HG02588 (cell line): ENCODE measurements around the gene AFF3.
"Not testable (repeated sequence)": the region's sequence is repeated elsewhere in the genome, so short reads cannot be mapped to it uniquely, and the experiment has no call there.

Experiments
- ATAC-seq: cut with Tn5 transposase; IDR thresholded peaks from one replicate; pipeline ENCODE4 v1.9.1; 2021; ENCODE audit warnings: mild to moderate bottlenecking, moderate library complexity; ENCODE audit not compliant: unreplicated experiment

The AFF3 gene

DNA sequence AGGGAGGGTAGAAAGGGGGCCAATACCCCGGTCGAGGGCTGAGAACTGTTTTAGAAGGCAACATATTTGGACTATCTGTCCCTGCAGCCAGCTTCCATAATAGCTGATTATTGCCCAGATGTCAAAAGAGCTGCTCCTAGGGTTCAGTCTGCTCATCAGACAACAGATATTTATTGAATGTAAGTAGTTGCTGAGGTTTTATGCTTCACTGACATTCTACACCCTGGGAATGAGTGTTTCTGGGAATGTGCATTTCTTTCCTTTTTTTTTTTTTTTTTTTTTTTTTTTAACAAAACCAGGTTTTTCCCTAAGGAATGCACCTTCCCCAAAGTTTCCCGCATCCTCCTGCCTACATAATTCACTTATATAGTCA, 33.8 kb downstream of the AFF3 start:
- ATAC-seq, result not testable (repeated sequence)

GRCh38 chr2:100107906-100108647, 34.3 kb downstream of the AFF3 start:
- no peak for ATAC-seq

DNA sequence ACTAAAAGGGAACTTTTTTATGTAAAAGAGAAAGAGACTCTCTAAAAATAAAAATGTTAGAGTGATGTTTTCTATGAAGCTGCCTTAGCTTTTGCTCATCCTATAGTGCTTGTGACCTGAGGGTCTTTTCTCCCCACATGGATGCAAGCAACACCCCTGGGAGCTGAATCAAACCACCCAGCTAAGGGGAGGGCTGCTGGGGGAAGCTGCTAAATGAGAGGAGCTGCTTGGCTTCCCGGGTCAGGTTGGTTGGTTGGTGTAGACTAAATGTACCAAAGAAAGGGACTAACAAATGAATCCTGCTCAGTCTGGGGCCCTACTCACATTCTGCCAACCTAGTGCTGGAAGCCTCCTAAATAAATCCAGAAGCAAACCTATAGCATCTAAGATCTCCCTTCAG, 35.0 kb downstream of the AFF3 start:
- no peak for ATAC-seq

DNA sequence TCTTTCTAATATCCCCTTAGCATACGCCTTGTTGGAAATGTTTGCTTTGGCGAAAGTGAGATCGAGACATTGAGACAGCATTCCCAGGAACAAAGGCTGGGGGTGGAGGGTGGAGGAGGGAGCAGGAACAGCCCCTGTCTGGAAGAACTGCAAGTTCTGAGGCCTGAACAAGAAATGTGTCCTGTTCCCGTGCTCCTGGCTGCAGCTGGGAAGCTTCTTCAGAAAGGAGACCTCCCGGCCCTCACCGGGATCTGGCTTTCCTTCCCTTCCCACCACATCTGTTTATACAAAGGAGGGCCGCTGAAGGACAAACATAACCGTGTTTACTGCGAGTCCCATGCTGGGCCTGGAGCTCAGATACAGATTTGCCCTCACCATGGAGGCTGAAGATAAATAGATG, 35.9 kb downstream of the AFF3 start:
- no peak for ATAC-seq

DNA sequence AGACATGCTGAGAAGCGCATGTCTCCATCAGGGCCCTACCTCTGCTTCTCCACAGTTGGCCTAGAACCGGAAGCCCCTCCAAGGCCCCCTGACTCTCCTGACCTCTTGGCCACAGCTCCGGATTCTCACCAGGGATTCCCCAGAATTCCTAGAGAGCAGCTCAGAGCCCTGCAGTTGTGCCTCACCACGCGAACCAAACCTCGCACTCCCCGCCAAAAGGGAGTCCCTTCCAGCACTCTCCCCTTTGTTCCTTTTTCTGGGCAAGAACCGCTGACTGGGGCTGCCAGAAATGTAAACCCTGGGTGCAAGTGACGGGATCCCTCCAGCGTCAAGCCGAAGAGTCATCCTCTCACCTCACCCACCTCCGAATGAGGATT, 36.7 kb downstream of the AFF3 start:
- ATAC-seq, result no peak

- ATAC-seq, result no peak
These were observed 37.4 kb downstream of the AFF3 start for GRCh38 chr2:100104718-100105677.

GRCh38 chr2:100104265-100104664, 38.1 kb downstream of the AFF3 start:
- not testable (repeated sequence) for ATAC-seq

GRCh38 chr2:100103527-100104252, 38.7 kb downstream of the AFF3 start:
- ATAC-seq, result not testable (repeated sequence)

DNA sequence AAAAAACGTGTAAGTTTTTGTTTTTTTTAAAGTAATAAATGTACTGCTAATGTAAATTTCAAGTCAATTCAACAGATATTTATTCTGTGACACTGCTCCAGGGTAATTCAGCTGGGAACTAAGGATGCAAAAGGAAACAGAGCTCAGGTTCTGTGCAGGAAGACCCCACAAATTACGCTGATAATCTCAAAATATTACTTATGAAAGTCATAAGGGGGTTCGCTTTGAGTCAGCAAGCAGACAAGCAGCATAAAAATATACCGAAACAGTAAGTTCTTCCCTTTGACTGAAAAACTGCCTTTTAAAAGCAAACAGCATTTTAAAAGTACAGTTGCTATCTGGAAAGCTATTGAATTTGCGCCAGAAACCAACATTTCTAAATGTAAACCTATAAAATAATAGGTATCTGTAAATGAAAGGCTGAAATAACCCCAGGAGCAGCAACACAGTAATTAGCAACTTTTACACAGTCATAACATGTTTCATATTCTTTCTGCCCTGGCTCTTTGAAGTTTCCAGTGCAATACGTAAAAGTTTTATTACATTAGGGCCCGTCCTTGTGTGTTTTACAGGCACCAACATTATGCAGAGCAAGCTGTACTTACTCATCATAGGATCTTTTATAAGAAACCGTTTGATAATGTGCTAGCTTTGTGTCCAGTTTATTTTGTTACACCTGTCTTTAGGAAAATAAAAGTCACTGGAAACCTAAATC, 39.8 kb downstream of the AFF3 start:
- ATAC-seq, result not testable (repeated sequence)

DNA sequence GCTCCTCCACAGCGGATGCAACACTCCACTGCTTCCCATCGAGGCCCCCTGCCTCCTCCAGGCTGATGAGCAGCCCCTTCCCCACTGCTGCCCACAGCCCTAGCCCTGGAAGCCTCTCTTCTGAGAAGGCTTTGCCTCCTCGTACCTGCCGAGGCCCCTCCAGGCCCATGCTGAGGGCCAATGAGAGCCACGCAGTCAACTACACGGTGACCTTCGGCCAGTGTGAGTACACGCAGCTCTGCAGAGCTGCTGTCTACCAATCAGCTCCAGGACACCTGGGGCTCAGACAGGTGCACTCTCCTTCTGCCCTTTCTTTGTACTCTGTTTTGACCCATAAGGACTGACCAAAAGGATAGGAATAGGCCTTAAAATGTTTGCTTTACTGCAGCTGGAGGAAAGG, 43.5 kb downstream of the AFF3 start:
- not testable (repeated sequence) for ATAC-seq

- not testable (repeated sequence) for ATAC-seq
These were observed 44.6 kb downstream of the AFF3 start for GRCh38 chr2:100097611-100098294.

DNA sequence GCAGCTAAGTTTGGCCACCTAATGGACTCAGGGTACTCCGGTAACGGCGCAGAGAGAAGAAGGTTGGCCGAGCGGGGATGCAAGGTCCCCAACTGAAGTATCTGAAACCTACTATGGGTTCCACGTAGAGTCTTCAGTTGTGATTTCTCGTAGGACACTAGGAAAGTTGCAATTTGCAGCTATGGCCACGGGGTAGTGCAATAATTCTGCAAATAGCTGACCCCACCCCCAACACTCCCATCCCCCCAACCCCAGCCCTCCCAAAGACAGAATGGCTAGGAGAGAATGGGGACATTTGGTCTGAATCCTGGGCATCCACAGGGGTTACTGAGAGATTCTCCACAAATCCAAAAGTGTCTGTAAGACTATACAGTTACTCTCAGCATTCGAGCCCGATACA, 46.5 kb downstream of the AFF3 start:
- ATAC-seq, result not testable (repeated sequence)

DNA sequence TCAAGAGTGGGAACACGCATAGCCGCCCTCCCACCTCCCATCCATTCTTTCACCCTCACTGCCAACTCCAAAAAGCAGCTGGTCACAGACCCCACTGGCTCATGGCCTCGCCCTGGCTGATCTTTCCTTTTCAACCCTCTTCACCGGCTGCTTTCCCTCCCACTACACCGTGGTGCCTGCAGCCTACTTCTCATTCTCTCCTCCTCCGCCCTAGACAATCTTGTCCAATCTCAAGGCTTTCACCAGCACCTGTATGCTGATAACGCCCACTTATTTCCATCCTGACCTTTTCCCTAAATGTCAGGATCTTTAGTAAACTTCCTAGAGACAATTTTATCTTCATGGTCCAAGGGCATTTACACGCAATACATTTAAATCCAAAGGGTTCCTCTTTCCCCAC, 50.6 kb downstream of the AFF3 start:
- ATAC-seq, result not testable (repeated sequence)

DNA sequence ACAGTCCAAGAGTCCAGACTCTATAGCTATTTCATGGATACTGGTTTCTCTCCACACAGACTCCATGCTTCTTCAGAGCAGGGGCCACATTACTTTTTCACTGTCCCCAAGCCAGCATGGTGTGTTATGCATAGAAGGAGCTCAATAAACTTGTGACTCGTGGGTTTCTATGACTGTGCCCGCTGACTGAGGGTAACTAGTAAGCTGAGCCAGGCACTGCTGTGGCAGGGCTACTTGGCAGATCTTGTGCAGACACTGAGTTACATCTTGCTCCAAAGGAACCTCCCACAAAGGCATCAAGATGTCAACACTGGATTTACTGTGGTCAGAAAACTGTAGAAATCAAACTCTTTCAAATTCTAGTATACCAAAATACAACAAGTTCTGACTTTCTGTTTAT, 56.6 kb downstream of the AFF3 start:
- ATAC-seq, result not testable (repeated sequence)

- ATAC-seq, result not testable (repeated sequence)
These were observed 58.8 kb downstream of the AFF3 start for GRCh38 chr2:100083421-100084216.

DNA sequence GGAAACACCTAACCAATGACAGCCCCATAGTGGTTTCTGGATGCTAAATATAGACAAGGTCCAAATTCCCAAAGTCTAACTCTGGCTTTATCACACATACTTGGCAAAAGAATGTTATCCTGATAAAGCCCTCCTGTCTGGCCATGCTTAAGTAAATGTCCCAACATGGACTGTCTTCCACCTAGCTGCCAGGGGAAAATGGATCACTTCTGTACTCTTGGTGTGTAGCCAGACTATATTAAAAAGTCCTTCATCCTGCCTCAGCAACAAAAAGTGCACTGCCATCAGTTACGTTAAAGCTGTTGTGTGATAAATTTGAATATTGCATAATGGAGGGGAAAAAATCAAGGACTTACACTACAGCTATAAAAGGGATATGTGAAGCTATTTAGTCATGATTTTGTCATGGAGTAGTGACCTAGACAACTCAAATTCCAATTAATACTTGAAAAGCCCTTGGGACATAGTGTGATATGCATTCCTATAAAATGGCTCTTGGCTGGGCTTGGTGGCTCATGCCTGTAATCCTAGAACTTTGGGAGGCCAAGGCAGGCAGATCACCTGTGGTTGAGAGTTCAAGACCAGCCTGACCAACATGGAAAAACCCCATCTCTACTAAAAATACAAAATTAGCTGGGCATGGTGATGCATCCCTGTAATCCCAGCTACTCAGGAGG, 60.0 kb downstream of the AFF3 start:
- ATAC-seq, result not testable (repeated sequence)

DNA sequence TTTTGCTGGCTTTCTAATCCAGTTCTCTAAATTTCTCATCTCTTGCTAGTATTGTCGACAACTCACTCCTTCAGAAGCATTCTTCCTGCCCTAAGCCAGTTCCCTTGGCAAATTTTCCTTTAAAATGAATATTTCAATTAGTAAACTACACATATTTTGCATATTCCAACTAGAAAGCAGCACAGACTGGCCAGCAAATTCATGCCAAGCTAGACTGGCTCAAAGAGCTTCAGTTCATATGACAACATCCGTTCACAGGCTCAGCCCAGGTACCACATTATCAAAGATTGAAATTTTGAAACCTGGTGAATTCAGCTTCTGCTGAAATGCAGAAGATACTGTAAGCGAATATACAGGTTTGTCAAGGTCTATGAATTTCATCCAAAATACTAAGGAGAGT, 64.5 kb downstream of the AFF3 start:
- ATAC-seq, result no peak

DNA sequence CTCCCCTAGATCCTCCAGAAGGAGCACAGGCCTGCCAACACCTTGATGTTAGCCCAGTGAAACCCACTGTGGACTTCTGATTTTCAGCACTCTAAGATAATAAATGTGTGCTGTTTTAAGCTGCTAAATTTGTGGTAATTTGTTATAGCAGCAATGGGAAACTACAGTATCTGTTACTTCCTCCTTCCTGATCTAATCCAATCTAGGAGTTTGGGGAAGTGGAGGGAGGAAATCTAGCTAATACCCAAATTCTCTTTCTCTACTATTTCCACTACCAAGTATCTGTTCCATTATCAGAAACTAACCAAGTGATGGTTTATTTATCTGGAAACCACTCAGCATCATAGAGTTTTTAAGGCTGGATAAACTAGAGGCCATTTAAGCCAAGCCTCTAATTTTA, 64.9 kb downstream of the AFF3 start:
- no peak for ATAC-seq

DNA sequence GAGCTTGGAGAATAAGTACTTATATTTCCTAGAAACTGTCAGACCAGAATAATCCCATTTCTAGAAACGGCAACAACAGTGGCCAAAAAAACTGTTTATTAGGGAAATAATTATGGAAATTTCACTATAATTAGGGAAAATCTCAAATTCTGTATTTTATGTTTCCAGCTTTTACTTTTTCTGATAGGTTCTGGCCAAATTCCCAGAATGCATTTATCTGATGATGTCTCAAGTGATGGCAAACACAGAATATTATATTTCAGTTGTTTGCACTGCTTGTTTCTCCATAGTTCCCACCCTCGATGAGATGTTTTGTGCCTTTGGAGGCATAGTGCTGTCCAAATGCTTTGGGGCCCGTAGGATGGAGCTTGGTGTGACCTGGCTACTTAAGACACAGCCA, 66.9 kb downstream of the AFF3 start:
- ATAC-seq, result no peak
